K562 (cell line): Measurements from ENCODE around the gene FILIP1L. TPM values are rescaled to one million over a fixed set of nuclear protein-coding genes. Genes with fewer than 3 reads are reported as not detected.

Experiments
- ATAC-seq: fragments of 200-7000 bp; cut with Tn5 transposase; 3 replicates; pipeline ENCODE4 v1.9.1; 2020; ENCODE audit warnings: moderate library complexity
- BruUV-seq: library from RNA; stranded (reverse); fragments of 400-500 nt; replicated peaks from 2 replicates; lab custom pipeline; 2021; lab: Mats Ljungman, UMichigan
- CTCF ChIA-PET: fragments of 300-600 bp; formaldehyde crosslinking; extraction: SDS; loops from one replicate; lab custom pipeline; 2021; ENCODE audit warnings: low intra/inter-chr PET ratio; lab: Yijun Ruan, JAX
- POLR2A ChIA-PET: fragments of 300-600, 350-650 bp; sonication (Branson Sonifier 250); formaldehyde crosslinking; extraction: SDS; loops from one replicate; lab custom pipeline; 2021; ENCODE audit warnings: antibody characterized with exemption, inconsistent platforms; lab: Yijun Ruan, JAX
- DNase-seq, 4 experiments: peaks; one replicate each; pipeline versions ENCODE4 v3.0.0 to v3.0.0-alpha.2; 2011 to 2018; ENCODE audit warnings: low spot score in 3 of 4, mixed read lengths in 3 of 4; ENCODE audit errors: extremely low read depth in 1 of 4
- FAIRE-seq: peaks from 2 replicates; lab custom pipeline; 2011; peaks lifted over from hg19 to GRCh38; lab: Jason Lieb, UNC
- H2AFZ ChIP-seq: 2 replicates; pipeline ENCODE4 v1.6.0; 2011; ENCODE audit warnings: low read depth, low read length, control low read depth, inconsistent platforms
- H3K27ac ChIP-seq: fragments of 200-600 bp; 3 replicates; pipeline ENCODE4 v1.8.0; 2011; ENCODE audit warnings: low read depth, mild to moderate bottlenecking, control low read depth, inconsistent platforms, low read length, moderate library complexity, mixed read lengths; ENCODE audit errors: extremely low read depth
- H3K27me3 ChIP-seq, 2 experiments: fragments of 300-600 bp in 1 of 2; 2 replicates in 1 of 2; 3 replicates in 1 of 2; pipeline versions ENCODE4 v1.6.0 to v1.8.0; 2011; ENCODE audit warnings: inconsistent platforms in 2 of 2, low read length in 2 of 2, mild to moderate bottlenecking in 1 of 2, mixed read lengths in 1 of 2, moderate library complexity in 1 of 2; ENCODE audit not compliant: control insufficient read depth in 2 of 2, insufficient read depth in 2 of 2
- H3K36me3 ChIP-seq: fragments of 300-600 bp; 3 replicates; pipeline ENCODE4 v1.8.0; 2011; ENCODE audit warnings: mild to moderate bottlenecking, low read length, inconsistent platforms; ENCODE audit not compliant: control insufficient read depth, insufficient read depth
- H3K4me1 ChIP-seq, 2 experiments: fragments of 200-600 bp in 1 of 2; replicated peaks in 1 of 2; 2 replicates in 1 of 2; 3 replicates in 1 of 2; pipeline versions ENCODE4 v1.5.1 to v1.8.0; 2011; ENCODE audit warnings: inconsistent platforms in 2 of 2, low read length in 2 of 2, mild to moderate bottlenecking in 1 of 2, mixed read lengths in 1 of 2, moderate library complexity in 1 of 2; ENCODE audit not compliant: control insufficient read depth in 2 of 2, insufficient read depth in 2 of 2
- H3K4me2 ChIP-seq: 2 replicates; pipeline ENCODE4 v1.6.1; 2011; ENCODE audit warnings: low read length, control low read depth, inconsistent platforms, mixed read lengths; ENCODE audit not compliant: insufficient read depth
- H3K4me3 ChIP-seq: fragments of 200-600 bp; sonication (generic), shearing (Covaris generic); 2 replicates; pipeline ENCODE4 v1.5.1; 2016; ENCODE audit warnings: control low read depth, inconsistent platforms
- H3K79me2 ChIP-seq: fragments of 200-600 bp; 3 replicates; pipeline ENCODE4 v1.8.0; 2011; ENCODE audit warnings: low read length, inconsistent platforms; ENCODE audit not compliant: control insufficient read depth, insufficient read depth
- H3K9ac ChIP-seq, 2 experiments: 2 replicates each; pipeline versions ENCODE4 v1.6.0 to v1.6.1; 2011; ENCODE audit warnings: low read depth in 2 of 2, low read length in 2 of 2, control low read depth in 1 of 2, inconsistent platforms in 1 of 2, mild to moderate bottlenecking in 1 of 2, mixed read lengths in 1 of 2; ENCODE audit not compliant: insufficient read depth in 1 of 2
- H3K9me1 ChIP-seq: one replicate; pipeline ENCODE4 v1.6.0; 2011; ENCODE audit warnings: inconsistent platforms, mild to moderate bottlenecking, low read length, moderate library complexity; ENCODE audit not compliant: control insufficient read depth, insufficient read depth
- H3K9me3 ChIP-seq: replicated peaks from 2 replicates; pipeline ENCODE4 v1.5.1; 2011; ENCODE audit warnings: low read depth, low read length, inconsistent platforms; ENCODE audit not compliant: control insufficient read depth, insufficient read depth
- H4K20me1 ChIP-seq: replicated peaks from 2 replicates; pipeline ENCODE4 v1.6.1; 2011; ENCODE audit warnings: low read length, inconsistent platforms, mixed read lengths; ENCODE audit not compliant: control insufficient read depth, insufficient read depth
- SIRT6 ChIP-seq: IDR thresholded peaks from one replicate; pipeline ENCODE4 v1.6.1; 2012; ENCODE audit warnings: low read depth, mild to moderate bottlenecking, control low read depth, inconsistent platforms, low read length, moderate library complexity
- ZNF12 ChIP-seq: sonication (generic); formaldehyde crosslinking; IDR thresholded peaks from 2 replicates; pipeline ENCODE4 v1.4.0; 2020; ENCODE audit warnings: mild to moderate bottlenecking, missing genetic modification reagents
- ZNF184 ChIP-seq: sonication (generic); formaldehyde crosslinking; IDR thresholded peaks from 2 replicates; pipeline ENCODE4 v1.5.0; 2020; ENCODE audit warnings: missing genetic modification reagents
- WGBS: fragments of 100-300 bp; shearing (Covaris generic); methylation state at CpG from one replicate; pipeline ENCODE4 v1.1.6; 2016; ENCODE audit warnings: low coverage, mixed read lengths; ENCODE audit not compliant: insufficient coverage; ENCODE audit errors: missing lambda C conversion rate; 5-methylcytosine and 5-hydroxymethylcytosine counted together
- in situ Hi-C: fragments of 300-500 bp; cut with MboI; formaldehyde crosslinking; loops from 4 replicates; pipeline ENCODE4 v1.15.0; 2018; ENCODE audit warnings: inconsistent platforms, mixed read lengths
- intact Hi-C: fragments of 100-400 bp; cut with micrococcal nuclease; formaldehyde crosslinking; loops from 2 replicates; pipeline ENCODE4 v1.14.2; 2022
- polyA plus RNA-seq, 8 experiments: library from polyadenylated mRNA; depleted of rRNA in 4 of 8; stranded (reverse) in 5 of 8; unstranded in 3 of 8; fragments of >200 nt; fragmentation: Nextera tagmentation in 2 of 8; fragmentation: Illumina TruSeq in 1 of 8; extraction: Ambion mirVana in 2 of 8; extraction: Trizol in 1 of 8; gene quantifications; 2 replicates each; pipeline versions ENCODE4 v1.2.1 to v1.2.3, GENCODE V29; 2011 to 2014; ENCODE audit warnings: inconsistent platforms in 1 of 8, missing spikeins in 1 of 8
- total RNA-seq, 7 experiments: library from RNA; depleted of rRNA in 6 of 7; stranded (reverse); fragments of >200 nt in 6 of 7; fragmentation: Illumina TruSeq in 2 of 7; extraction: Trizol in 2 of 7; gene quantifications; 2 replicates each; pipeline versions ENCODE4 v1.2.1 to v1.2.3, GENCODE V29; 2011 to 2021; ENCODE audit warnings: low replicate concordance in 1 of 7
- TF ChIP-seq, protein P1 (sequence below): fragments of 450-650 bp; conservative IDR thresholded peaks from 2 replicates; pipeline ENCODE4 v1.6.1; 2016; ENCODE audit warnings: missing genetic modification characterization, low read depth, mild to moderate bottlenecking, control low read depth, missing compliant biosample characterization

The FILIP1L gene
- total and polyA plus RNA-seq, 9 of the 15 experiments (the other 6 are each of a cell fraction or from before 2014, with no cell fraction given) = 0.50 to 2.1 (median 1.1) TPM

DNA sequence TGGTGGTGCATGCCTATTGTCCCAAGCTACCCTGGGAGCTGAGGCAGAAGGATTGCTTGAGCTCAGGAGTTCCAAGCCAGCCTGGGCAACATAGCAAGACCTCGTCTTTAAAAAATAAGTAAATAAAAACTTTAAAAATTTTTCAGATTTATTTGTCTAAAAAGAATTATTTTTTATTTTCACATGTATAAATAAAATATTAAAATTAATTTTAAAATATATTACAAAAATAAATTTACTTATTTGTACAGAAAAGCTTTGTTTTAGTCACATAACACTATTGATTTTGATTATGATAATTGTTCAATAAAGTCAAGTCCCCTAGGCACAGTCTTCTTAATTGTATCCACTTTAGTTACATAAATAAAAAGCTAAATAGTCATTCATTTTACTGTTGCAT, 85.2 kb downstream of the FILIP1L start:
- CTCF ChIA-PET = no interaction called here
- Histone ChIP-seq H4K20me1 (peaks cover 4% of the 10 kb centered on the region; the same call in 1 of the 2 replicates), H3K36me3 (no peaks in the 10 kb centered on the region), H3K27ac (no peak overlapping the region), H3K4me1 (peaks cover 0 to 29% of the 10 kb centered on the region in 2 experiments; a peak in 2 of 5 replicates), H3K79me2 (no peaks in the 10 kb centered on the region), H3K27me3 (no peaks in the 10 kb centered on the region), H3K4me2 (no peak overlapping the region), H3K9me3 (no peaks in the 10 kb centered on the region), H3K9me1 (no peaks in the 10 kb centered on the region), H3K9ac (no peak overlapping the region; a peak in 1 of 4 replicates), H3K4me3 (no peak overlapping the region), H2AFZ (no peak overlapping the region)
- no TSS peak for BruUV-seq
- FAIRE-seq (no peak), DNase-seq (no peak), ATAC-seq (no peak)
- TF ChIP-seq ZNF12 (CRISPR knock-in tag) = no peak
- no peak for TF ChIP-seq ZNF184
- TF ChIP-seq, protein P1, sequence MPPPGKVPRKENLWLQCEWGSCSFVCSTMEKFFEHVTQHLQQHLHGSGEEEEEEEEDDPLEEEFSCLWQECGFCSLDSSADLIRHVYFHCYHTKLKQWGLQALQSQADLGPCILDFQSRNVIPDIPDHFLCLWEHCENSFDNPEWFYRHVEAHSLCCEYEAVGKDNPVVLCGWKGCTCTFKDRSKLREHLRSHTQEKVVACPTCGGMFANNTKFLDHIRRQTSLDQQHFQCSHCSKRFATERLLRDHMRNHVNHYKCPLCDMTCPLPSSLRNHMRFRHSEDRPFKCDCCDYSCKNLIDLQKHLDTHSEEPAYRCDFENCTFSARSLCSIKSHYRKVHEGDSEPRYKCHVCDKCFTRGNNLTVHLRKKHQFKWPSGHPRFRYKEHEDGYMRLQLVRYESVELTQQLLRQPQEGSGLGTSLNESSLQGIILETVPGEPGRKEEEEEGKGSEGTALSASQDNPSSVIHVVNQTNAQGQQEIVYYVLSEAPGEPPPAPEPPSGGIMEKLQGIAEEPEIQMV (tag) = no peak
- TF ChIP-seq SIRT6 = no peak
- intact Hi-C loops = no loop called here
- in situ Hi-C loops = no loop called here
- 80% methylated on average over 1 of the region's 1 CpG for WGBS
- POLR2A ChIA-PET = interaction anchor here (1.4 kb wide), 2 partner anchors 14 to 22 kb away, joined by 4 to 6 read pairs; no protein-coding TSS in a partner anchor
